GM12873 (cell line): ENCODE data around the gene PLXNB1.

Experiments used
- CTCF ChIP-seq: IDR thresholded peaks from 2 replicates; pipeline ENCODE4 v1.5.1; 2012; ENCODE audit warnings: low read depth, mild to moderate bottlenecking, moderate library complexity, low read length, control low read depth; ENCODE audit not compliant: insufficient read depth; ENCODE audit errors: missing control alignments

PLXNB1 gene

GRCh38 chr3:48413611-48414010 is 16.3 kb downstream of the PLXNB1 start:
- no peak for TF ChIP-seq CTCF

DNA sequence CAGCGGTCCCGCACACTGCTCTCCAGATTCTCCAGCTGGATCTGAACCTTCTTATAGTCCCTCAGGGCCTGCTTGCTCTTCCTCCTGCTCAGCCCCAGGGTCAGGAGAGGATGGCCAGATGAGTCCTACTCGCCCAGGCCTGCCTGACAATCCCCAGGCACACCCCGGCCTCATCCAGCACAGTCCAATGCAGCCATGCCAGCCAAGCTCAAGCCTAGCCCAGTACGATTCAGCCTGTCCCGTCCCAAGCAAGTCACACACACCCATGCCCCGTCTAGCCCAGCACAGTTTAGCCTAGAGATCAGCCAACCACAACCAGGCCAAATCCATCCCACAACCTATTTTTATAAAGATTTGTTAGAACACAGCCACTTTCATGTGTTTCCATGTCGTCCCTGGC is 16.8 kb downstream of the PLXNB1 start:
- no peak for TF ChIP-seq CTCF

DNA sequence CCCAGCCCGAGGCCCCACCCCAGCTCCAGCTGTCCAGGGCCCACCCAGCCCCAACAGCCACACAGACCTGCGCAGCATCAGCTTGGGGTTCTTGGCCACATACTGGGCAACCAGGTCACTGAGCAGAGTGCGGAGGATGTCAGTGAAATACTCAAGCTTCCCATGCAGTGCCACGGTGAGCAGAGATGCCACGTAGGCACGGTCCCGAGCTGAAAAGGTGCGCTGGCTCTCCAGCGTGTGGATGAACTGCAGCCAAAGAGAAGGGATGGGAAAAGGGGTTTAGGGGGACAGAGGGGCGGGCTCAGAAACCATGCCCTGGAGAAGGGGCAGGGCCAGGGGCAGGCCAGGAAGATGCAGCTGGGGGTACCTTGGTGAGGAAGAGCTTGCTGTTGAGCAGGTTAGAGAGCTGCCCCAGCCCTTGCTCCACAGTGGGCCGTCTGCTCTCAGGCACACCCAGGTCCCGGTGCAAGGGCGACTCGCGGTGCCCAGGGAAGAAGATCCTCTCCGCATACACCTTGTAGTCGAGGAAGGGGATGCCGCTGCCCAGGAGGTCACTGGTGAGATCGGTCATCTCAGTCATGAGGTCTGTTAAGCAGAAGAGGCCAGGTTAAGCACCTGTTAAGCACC is 17.4 kb downstream of the PLXNB1 start:
- TF ChIP-seq CTCF = no peak

DNA sequence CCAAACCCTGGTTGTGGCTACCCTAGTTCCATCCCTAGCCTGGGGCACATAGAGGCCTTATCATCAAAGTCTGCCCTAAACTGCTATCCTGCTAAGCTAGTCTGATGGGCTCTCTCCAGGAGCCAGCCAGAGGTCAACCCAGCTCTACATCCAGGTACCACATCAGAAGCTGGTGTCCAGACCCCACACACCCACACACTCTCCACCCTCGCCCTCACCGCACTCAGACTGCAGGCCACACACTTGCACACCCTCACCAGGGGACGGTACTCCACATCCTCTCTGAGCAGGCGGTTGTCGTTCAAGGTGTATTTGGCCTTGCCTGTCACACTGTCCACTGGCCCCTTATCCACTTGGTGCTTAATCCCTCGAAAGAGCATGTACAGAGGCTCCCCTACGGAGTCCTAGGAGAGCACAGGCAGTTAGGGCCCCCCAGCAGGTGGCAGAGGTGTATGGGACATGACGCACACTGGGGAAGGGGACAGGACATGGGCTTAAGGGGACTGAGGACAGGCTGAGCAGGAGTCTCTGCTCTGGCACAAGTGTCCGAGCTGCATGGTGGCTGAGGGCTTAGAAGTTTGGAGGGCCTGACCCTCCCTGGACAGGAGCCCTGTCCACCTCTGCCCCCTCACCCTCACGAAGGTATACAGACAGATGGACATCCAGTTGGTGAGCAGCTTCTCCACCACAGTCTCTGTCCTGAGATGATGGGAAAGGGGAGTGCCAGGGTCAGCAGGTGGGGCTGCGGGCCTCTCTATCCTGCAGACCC is 18.1 kb downstream of the PLXNB1 start:
- no peak for TF ChIP-seq CTCF

DNA sequence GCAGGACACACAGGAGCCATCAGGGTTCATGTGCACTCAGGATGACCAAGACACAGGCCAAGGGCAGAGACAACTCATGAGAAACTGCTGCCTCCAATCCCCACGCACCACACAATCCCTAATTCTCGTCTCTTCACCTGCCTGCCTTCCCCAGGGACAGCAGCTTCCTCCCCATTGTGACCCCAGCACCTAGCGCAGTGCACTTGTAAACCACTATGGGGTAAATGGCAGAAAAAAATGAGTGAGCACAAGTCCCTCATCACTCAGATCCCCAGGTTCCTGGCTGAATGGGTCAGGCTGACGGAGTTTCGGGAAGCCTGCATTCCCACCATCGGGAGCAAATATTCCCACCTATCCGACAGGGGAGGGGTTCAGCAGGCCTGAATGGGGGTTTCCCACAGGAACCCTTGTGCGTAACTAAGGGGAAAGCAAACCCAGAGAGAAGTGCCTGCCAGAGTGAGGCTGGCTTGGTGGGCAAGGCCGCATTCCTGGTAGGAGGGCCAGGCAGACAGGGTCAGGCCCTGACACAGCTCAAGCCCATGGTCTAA is 18.8 kb downstream of the PLXNB1 start:
- TF ChIP-seq CTCF = no peak

DNA sequence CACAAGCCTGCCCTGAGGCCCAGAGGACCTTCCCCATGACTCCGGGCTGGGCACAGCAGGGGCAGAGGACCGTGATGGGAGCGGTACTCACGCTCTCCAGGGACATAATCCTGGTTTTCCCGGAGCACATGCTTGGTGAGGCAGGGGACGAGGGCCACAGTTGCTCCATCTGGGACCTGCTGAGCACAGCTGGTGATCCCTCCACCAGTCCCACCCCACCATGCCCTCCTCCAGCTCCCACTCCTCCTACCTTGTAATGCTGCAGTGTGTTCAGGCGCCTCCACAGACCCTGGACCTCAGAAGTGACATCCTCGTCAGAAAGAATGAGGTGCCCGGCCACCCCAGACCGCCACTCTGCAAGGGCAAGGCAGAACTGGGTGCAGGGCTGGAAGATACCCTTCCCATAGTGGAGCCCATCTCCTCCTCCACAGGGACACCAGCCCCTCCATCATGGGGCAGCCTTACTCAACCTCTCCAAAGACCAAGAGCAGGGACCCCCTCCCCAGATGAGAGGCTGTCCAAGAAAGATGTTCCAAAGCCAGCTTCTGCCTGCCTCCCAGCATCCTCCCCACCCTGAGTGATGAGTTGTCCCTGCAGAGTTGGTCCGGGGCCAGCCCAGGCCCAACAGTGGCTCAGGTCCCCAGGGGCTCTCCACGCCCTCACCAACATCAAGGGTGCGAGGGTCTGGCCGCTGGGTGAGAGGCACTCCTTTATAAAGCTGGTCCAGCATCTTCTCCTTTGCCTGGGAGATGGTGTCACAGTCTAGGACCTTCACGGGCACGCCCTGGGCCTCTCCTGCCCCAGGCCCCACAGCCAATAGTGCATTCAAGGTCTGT is 19.5 kb downstream of the PLXNB1 start:
- TF ChIP-seq CTCF = no peak
